WTC11 (cell line): ENCODE results near the gene IGFBP7. TPM values are rescaled to one million over a fixed set of nuclear protein-coding genes. Genes with fewer than 3 reads are reported as not detected.

ENCODE experiments used
- ATAC-seq: fragments of 200-7000 bp; cut with Tn5 transposase; 2 replicates; pipeline ENCODE4 v1.10.0; 2021; ENCODE audit warnings: mild to moderate bottlenecking, moderate library complexity
- CTCF ChIA-PET: fragments of 300-600 bp; sonication (Branson Sonifier 250); formaldehyde crosslinking; loops from one replicate; lab custom pipeline; 2021; ENCODE audit warnings: antibody characterized with exemption; lab: Charles Lee
- POLR2A ChIA-PET: fragments of 350-600 bp; sonication (Branson Sonifier 250); formaldehyde crosslinking; loops from one replicate; lab custom pipeline; 2021; ENCODE audit warnings: antibody characterized with exemption; lab: Charles Lee
- DNase-seq: peaks from one replicate; pipeline ENCODE4 v3.0.0; 2021; ENCODE audit warnings: low spot score
- H3K27ac Mint-ChIP-seq: 2 replicates; pipeline ENCODE4 v1.8.0; 2021; ENCODE audit warnings: mixed read lengths
- H3K27me3 Mint-ChIP-seq: 2 replicates; pipeline ENCODE4 v1.8.0; 2021; ENCODE audit warnings: low read depth, mild to moderate bottlenecking, moderate library complexity, mixed read lengths
- H3K36me3 Mint-ChIP-seq: 2 replicates; pipeline ENCODE4 v1.8.0; 2021; ENCODE audit warnings: mixed read lengths
- H3K4me1 Mint-ChIP-seq: 2 replicates; pipeline ENCODE4 v1.8.0; 2022; ENCODE audit warnings: mixed read lengths
- H3K4me3 Mint-ChIP-seq: 2 replicates; pipeline ENCODE4 v1.8.0; 2021; ENCODE audit warnings: mild to moderate bottlenecking, moderate library complexity, mixed read lengths
- H3K9me3 Mint-ChIP-seq: 2 replicates; pipeline ENCODE4 v1.8.0; 2021; ENCODE audit warnings: mixed read lengths
- ATF1 ChIP-seq: sonication (generic); formaldehyde crosslinking; IDR thresholded peaks from 2 replicates; pipeline ENCODE4 v1.8.1; 2023; ENCODE audit warnings: mild to moderate bottlenecking, moderate library complexity, missing genetic modification reagents
- ATF6 ChIP-seq: sonication (generic); formaldehyde crosslinking; IDR thresholded peaks from 2 replicates; pipeline ENCODE4 v1.8.1; 2023; ENCODE audit warnings: mild to moderate bottlenecking, missing genetic modification reagents
- CREB1 ChIP-seq: sonication (generic); formaldehyde crosslinking; IDR thresholded peaks from 2 replicates; pipeline ENCODE4 v1.8.0; 2023; ENCODE audit warnings: mild to moderate bottlenecking, missing genetic modification reagents
- ELF4 ChIP-seq: sonication (generic); formaldehyde crosslinking; IDR thresholded peaks from 2 replicates; pipeline ENCODE4 v1.8.1; 2022; ENCODE audit warnings: low read depth, mild to moderate bottlenecking, moderate library complexity, missing genetic modification reagents
- EMX1 ChIP-seq: fragments of 250-450 bp; sonication (Bioruptor Pico); IDR thresholded peaks from 2 replicates; pipeline ENCODE4 v1.8.0; 2021; ENCODE audit warnings: mild to moderate bottlenecking
- GABPB1 ChIP-seq: sonication (generic); formaldehyde crosslinking; IDR thresholded peaks from 2 replicates; pipeline ENCODE4 v1.8.1; 2023; ENCODE audit warnings: mild to moderate bottlenecking, missing genetic modification reagents
- IRF2 ChIP-seq: sonication (generic); formaldehyde crosslinking; IDR thresholded peaks from 2 replicates; pipeline ENCODE4 v1.8.0; 2022; ENCODE audit warnings: low read depth, missing genetic modification reagents, borderline replicate concordance
- JUN ChIP-seq: sonication (generic); formaldehyde crosslinking; IDR thresholded peaks from 2 replicates; pipeline ENCODE4 v1.8.0; 2023; ENCODE audit warnings: mild to moderate bottlenecking, missing genetic modification reagents
- MYBL2 ChIP-seq: sonication (generic); formaldehyde crosslinking; IDR thresholded peaks from 2 replicates; pipeline ENCODE4 v1.8.1; 2023; ENCODE audit warnings: mild to moderate bottlenecking, moderate library complexity, missing genetic modification reagents
- NFATC4 ChIP-seq: fragments of 250-450 bp; sonication (Bioruptor Pico); IDR thresholded peaks from 2 replicates; pipeline ENCODE4 v1.9.0; 2021; ENCODE audit warnings: mild to moderate bottlenecking
- NFYB ChIP-seq: sonication (generic); formaldehyde crosslinking; conservative IDR thresholded peaks from 2 replicates; pipeline ENCODE4 v1.8.0; 2022; ENCODE audit warnings: low read depth, missing genetic modification reagents
- OVOL2 ChIP-seq: fragments of 250-450 bp; sonication (Bioruptor Pico); IDR thresholded peaks from 2 replicates; pipeline ENCODE4 v1.9.0; 2021; ENCODE audit warnings: mild to moderate bottlenecking, borderline replicate concordance
- PRRX2 ChIP-seq: fragments of 250-450 bp; sonication (Bioruptor Pico); IDR thresholded peaks from 2 replicates; pipeline ENCODE4 v1.8.0; 2021; ENCODE audit warnings: mild to moderate bottlenecking
- SP1 ChIP-seq: sonication (generic); formaldehyde crosslinking; conservative IDR thresholded peaks from 2 replicates; pipeline ENCODE4 v1.8.1; 2022; ENCODE audit warnings: missing genetic modification reagents
- TEAD4 ChIP-seq: sonication (generic); formaldehyde crosslinking; IDR thresholded peaks from 2 replicates; pipeline ENCODE4 v1.8.0; 2022; ENCODE audit warnings: mild to moderate bottlenecking, missing genetic modification reagents
- ZNF317 ChIP-seq: sonication (generic); formaldehyde crosslinking; IDR thresholded peaks from 2 replicates; pipeline ENCODE4 v1.8.1; 2023; ENCODE audit warnings: low read depth, mild to moderate bottlenecking, moderate library complexity, missing genetic modification reagents, borderline replicate concordance
- total RNA-seq: library from RNA; stranded (reverse); gene quantifications from 3 replicates; pipeline ENCODE4 v1.2.3, GENCODE V29; 2021
- TF ChIP-seq, protein P1 (sequence below): sonication (generic); formaldehyde crosslinking; IDR thresholded peaks from 2 replicates; pipeline ENCODE4 v1.8.1; 2023; ENCODE audit warnings: mild to moderate bottlenecking, missing genetic modification reagents, moderate library complexity
- TF ChIP-seq, protein P2 (sequence below): sonication (generic); formaldehyde crosslinking; IDR thresholded peaks from 2 replicates; pipeline ENCODE4 v1.8.0; 2023; ENCODE audit warnings: missing genetic modification reagents, mild to moderate bottlenecking, borderline replicate concordance
- TF ChIP-seq, protein P3 (sequence below): sonication (generic); formaldehyde crosslinking; IDR thresholded peaks from 2 replicates; pipeline ENCODE4 v1.8.0; 2022; ENCODE audit warnings: mild to moderate bottlenecking, missing genetic modification reagents
- TF ChIP-seq, protein P4 (sequence below): fragments of 250-450 bp; sonication (Bioruptor Pico); conservative IDR thresholded peaks from 2 replicates; pipeline ENCODE4 v1.9.0; 2021; ENCODE audit warnings: mild to moderate bottlenecking

IGFBP7 gene
- total RNA-seq, 1 experiment from 2014 or later: 1.4 TPM

DNA sequence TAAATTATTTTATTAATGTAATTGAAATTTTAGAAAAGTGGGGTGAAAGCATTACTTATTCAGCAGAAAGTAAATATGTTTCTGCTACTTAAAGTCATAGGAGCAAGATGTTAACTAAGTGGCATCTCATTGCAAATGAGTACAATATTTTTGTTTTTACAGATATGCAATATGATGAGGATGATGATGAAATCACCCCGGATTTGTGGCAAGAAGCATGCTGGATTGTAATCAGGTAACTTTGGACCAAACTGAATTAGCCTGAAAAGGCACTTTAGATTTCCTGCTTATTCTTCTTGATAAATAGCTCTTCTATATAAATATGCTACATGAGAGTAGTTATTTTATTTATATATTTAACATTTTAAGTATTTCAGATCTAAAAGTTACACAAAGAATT lies 124.0 kb downstream of the IGFBP7 start:
- DNase-seq (no peak), ATAC-seq (no peak)
- POLR2A ChIA-PET: no interaction called here
- Mint-ChIP-seq H3K27me3 (no peaks in the 10 kb centered on the region), H3K9me3 (no peaks in the 10 kb centered on the region), H3K36me3 (peaks cover 36% of the 10 kb centered on the region), H3K4me1 (peaks cover 5% of the 10 kb centered on the region; the same call in 1 of the 2 replicates), H3K4me3 (no peak overlapping the region), H3K27ac (no peak overlapping the region)
- CTCF ChIA-PET: no interaction called here
- TF ChIP-seq, protein P1, sequence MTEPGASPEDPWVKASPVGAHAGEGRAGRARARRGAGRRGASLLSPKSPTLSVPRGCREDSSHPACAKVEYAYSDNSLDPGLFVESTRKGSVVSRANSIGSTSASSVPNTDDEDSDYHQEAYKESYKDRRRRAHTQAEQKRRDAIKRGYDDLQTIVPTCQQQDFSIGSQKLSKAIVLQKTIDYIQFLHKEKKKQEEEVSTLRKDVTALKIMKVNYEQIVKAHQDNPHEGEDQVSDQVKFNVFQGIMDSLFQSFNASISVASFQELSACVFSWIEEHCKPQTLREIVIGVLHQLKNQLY (CRISPR knock-in tag): no peak
- no peak for TF ChIP-seq MYBL2 (CRISPR knock-in tag)
- TF ChIP-seq ELF4 (CRISPR knock-in tag): no peak
- TF ChIP-seq CREB1 (CRISPR knock-in tag): no peak
- TF ChIP-seq PRRX2 (CRISPR knock-in tag): no peak
- no peak for TF ChIP-seq ATF1
- TF ChIP-seq OVOL2 (CRISPR knock-in tag): no peak

DNA sequence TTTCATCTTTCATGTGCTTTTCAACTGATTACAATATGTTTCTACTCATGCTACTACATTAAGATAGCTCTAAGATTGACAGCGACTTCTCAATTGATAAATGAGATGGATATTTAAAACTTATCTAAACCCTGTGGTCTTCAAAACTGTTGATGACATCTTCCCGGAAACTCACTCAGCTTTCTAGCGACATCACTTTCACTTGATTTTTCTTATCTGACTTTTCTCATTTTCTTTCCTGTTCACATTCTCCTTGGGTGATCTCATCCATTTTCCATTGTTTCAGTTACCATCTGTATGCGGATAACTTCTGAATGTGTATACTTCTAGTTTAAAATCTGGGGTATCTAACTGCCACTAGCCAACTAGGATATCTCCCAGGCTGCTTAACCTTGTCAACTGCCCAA lies 128.4 kb downstream of the IGFBP7 start:
- peaks cover 14% of the 10 kb centered on the region for H3K4me1 Mint-ChIP-seq
- H3K36me3 Mint-ChIP-seq: peaks cover 16% of the 10 kb centered on the region
- ChIA-PET POLR2A (no interaction called here), CTCF (no interaction called here)
- H3K27me3 Mint-ChIP-seq: no peaks in the 10 kb centered on the region; the same call in 1 of the 2 replicates
- H3K9me3 Mint-ChIP-seq: no peaks in the 10 kb centered on the region
- ATAC-seq (no peak), DNase-seq (no peak)
- no peak overlapping the region for H3K27ac Mint-ChIP-seq
- no peak overlapping the region for H3K4me3 Mint-ChIP-seq
- TF ChIP-seq, protein P2, sequence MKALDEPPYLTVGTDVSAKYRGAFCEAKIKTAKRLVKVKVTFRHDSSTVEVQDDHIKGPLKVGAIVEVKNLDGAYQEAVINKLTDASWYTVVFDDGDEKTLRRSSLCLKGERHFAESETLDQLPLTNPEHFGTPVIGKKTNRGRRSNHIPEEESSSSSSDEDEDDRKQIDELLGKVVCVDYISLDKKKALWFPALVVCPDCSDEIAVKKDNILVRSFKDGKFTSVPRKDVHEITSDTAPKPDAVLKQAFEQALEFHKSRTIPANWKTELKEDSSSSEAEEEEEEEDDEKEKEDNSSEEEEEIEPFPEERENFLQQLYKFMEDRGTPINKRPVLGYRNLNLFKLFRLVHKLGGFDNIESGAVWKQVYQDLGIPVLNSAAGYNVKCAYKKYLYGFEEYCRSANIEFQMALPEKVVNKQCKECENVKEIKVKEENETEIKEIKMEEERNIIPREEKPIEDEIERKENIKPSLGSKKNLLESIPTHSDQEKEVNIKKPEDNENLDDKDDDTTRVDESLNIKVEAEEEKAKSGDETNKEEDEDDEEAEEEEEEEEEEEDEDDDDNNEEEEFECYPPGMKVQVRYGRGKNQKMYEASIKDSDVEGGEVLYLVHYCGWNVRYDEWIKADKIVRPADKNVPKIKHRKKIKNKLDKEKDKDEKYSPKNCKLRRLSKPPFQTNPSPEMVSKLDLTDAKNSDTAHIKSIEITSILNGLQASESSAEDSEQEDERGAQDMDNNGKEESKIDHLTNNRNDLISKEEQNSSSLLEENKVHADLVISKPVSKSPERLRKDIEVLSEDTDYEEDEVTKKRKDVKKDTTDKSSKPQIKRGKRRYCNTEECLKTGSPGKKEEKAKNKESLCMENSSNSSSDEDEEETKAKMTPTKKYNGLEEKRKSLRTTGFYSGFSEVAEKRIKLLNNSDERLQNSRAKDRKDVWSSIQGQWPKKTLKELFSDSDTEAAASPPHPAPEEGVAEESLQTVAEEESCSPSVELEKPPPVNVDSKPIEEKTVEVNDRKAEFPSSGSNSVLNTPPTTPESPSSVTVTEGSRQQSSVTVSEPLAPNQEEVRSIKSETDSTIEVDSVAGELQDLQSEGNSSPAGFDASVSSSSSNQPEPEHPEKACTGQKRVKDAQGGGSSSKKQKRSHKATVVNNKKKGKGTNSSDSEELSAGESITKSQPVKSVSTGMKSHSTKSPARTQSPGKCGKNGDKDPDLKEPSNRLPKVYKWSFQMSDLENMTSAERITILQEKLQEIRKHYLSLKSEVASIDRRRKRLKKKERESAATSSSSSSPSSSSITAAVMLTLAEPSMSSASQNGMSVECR (CRISPR knock-in tag): no peak
- TF ChIP-seq NFYB (CRISPR knock-in tag) (no peak), GABPB1 (CRISPR knock-in tag) (no peak), TEAD4 (CRISPR knock-in tag) (no peak), ZNF317 (CRISPR knock-in tag) (no peak), EMX1 (CRISPR knock-in tag) (no peak), ATF6 (no peak), SP1 (CRISPR knock-in tag) (no peak), IRF2 (CRISPR knock-in tag) (no peak), OVOL2 (CRISPR knock-in tag) (no peak), NFATC4 (CRISPR knock-in tag) (no peak), JUN (no peak)
- TF ChIP-seq, protein P3, sequence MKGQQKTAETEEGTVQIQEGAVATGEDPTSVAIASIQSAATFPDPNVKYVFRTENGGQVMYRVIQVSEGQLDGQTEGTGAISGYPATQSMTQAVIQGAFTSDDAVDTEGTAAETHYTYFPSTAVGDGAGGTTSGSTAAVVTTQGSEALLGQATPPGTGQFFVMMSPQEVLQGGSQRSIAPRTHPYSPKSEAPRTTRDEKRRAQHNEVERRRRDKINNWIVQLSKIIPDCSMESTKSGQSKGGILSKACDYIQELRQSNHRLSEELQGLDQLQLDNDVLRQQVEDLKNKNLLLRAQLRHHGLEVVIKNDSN: no peak
- TF ChIP-seq, protein P4, sequence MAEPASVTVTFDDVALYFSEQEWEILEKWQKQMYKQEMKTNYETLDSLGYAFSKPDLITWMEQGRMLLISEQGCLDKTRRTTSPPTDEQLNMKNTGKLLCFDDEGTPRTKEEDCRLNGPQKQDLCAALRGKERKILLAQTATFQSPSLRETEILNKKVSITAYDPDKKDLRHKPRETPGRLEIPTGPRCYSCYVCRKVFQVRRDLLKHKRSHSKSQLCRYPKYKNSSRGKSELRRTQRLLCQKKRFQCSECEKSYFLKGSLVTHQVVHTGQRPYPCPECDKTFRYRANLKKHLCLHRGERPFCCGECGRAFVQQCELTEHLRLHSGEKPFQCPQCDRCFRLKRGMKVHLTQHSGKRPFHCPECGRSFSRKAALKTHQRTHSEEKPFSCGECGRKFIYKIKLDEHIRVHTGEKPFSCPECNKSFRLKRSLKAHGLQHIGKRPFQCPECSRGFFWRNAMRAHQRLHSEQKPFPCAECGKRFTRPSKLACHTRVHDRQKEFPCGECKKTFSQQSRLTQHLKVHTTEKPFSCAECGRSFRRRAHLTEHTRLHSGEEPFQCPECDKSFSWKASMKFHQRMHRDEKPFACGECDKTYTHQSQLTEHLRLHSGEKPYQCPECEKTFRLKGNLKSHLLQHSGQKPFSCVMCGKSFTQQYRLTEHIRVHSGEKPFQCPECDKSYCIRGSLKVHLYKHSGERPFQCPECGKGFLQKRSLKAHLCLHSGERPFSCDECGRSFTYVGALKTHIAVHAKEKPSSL: no peak
